Measurements from ENCODE around the gene TRAK2. TPM values are rescaled to one million over a fixed set of nuclear protein-coding genes. Genes with fewer than 3 reads are reported as not detected.

TRAK2 gene
- total and polyA plus RNA-seq, 2 of the 13 experiments (the other 11 are each of a cell fraction or from before 2014, with no cell fraction given), result 7.7 to 21.0 TPM

- H3K4me2 ChIP-seq (ENCODE audit: low read depth, low read length), result no peak overlapping the region
- 81% methylated on average over 2 of the region's 2 CpGs for WGBS (ENCODE audit: low lambda C conversion rate)
- no peaks in the 10 kb centered on the region for H4K20me1 ChIP-seq (ENCODE audit: insufficient read depth, low read length)
- no TSS peak for BruUV-seq (replicated peaks)
- no peaks in the 10 kb centered on the region for H3K36me3 ChIP-seq (replicated peaks in 1 of 2; ENCODE audit: control insufficient read depth in 1 of 2, insufficient read depth in 2 of 2, low read length in 2 of 2)
- intact Hi-C loops (cut with micrococcal nuclease; ENCODE audit: unreplicated experiment) (loop anchor here (1.0 kb wide), 2 partner anchors 19 to 128 kb away; no protein-coding TSS in a partner anchor), in situ Hi-C loops (cut with HindIII; ENCODE audit: extremely low pct_ligation_motif_present, low pct_unique_long_range_greater_than_20kb) (loop anchor here (5.0 kb wide), 1 partner anchor 122 kb away; no protein-coding TSS in a partner anchor)
- H3K27me3 ChIP-seq (ENCODE audit: control insufficient read depth in 1 of 2, insufficient read depth in 2 of 2, low read length in 2 of 2), result no peaks in the 10 kb centered on the region
- peak; percentile 64 for DNase-seq (ENCODE audit: low spot score)
- H3K27ac ChIP-seq (ENCODE audit: extremely low read length, insufficient read depth, low read length), result no peak overlapping the region
- FAIRE-seq, result peak; percentile 75
- peak; percentile 90 for ATAC-seq
- ChIA-PET POLR2A (no interaction called here), CTCF (ENCODE audit: low intra/inter-chr PET ratio, low total read pairs) (interaction anchor here (0.8 to 4.3 kb wide), 3 partner anchors 126 to 130 kb away, joined by 3 to 37 read pairs (median 3); no protein-coding TSS in a partner anchor)
- no peak overlapping the region for H3K4me3 ChIP-seq (replicated peaks in 1 of 3; ENCODE audit: insufficient read depth in 1 of 3, low read depth in 2 of 3, low read length in 3 of 3)
- no peak overlapping the region for H2AFZ ChIP-seq (ENCODE audit: low read length)
- no peak overlapping the region for H3K9ac ChIP-seq (ENCODE audit: insufficient read depth, low read depth, low read length)
- no peaks in the 10 kb centered on the region for H3K79me2 ChIP-seq (ENCODE audit: insufficient read depth, low read length)
- H3K4me1 ChIP-seq (ENCODE audit: insufficient read depth, low read length), result no peaks in the 10 kb centered on the region
- H3K9me3 ChIP-seq (ENCODE audit: low read length), result peaks cover 16% of the 10 kb centered on the region
- TF ChIP-seq ZNF264 (CRISPR knock-in tag; IDR thresholded peaks at IDR 0.05), result no peak
- no peak for TF ChIP-seq ZNF569 (CRISPR knock-in tag; IDR thresholded peaks at IDR 0.05; ENCODE audit: borderline replicate concordance)
- no peak for TF ChIP-seq THAP9 (CRISPR knock-in tag; IDR thresholded peaks at IDR 0.05; ENCODE audit: borderline replicate concordance)
- TF ChIP-seq MAFK (conservative IDR thresholded peaks at IDR 0.05 in 1 of 2, IDR thresholded peaks at IDR 0.05 in 1 of 2; ENCODE audit: low read length in 2 of 2), result peak; percentile 48 to 55; a peak in 3 of 4 replicates
- TF ChIP-seq FOXP4 (CRISPR knock-in tag; IDR thresholded peaks at IDR 0.05), result no peak
- no peak for TF ChIP-seq SP2 (CRISPR knock-in tag; IDR thresholded peaks at IDR 0.05)
- TF ChIP-seq SRSF9 (IDR thresholded peaks at IDR 0.05; ENCODE audit: borderline replicate concordance, insufficient read depth, low read depth, low read length, poor library complexity, severe bottlenecking), result no peak
- no peak for TF ChIP-seq ESRRA (CRISPR knock-in tag; IDR thresholded peaks at IDR 0.05; ENCODE audit: low read depth)
- no peak for TF ChIP-seq TFAP4 (IDR thresholded peaks at IDR 0.05; ENCODE audit: borderline replicate concordance, low read depth)
- no peak for TF ChIP-seq ZNF558 (CRISPR knock-in tag; IDR thresholded peaks at IDR 0.05; ENCODE audit: borderline replicate concordance)
- TF ChIP-seq NFIB (CRISPR knock-in tag; IDR thresholded peaks at IDR 0.05; ENCODE audit: borderline replicate concordance), result no peak
- no peak for TF ChIP-seq ZNF329 (CRISPR knock-in tag; IDR thresholded peaks at IDR 0.05; ENCODE audit: low read depth)
- TF ChIP-seq HOXA9 (CRISPR knock-in tag; IDR thresholded peaks at IDR 0.05; ENCODE audit: borderline replicate concordance), result no peak
- TF ChIP-seq GFI1 (CRISPR knock-in tag; IDR thresholded peaks at IDR 0.05; ENCODE audit: borderline replicate concordance), result no peak
- TF ChIP-seq ZNF335 (CRISPR knock-in tag; IDR thresholded peaks at IDR 0.05), result 0 out of 2 replicates have a peak, but pooled peaks have one; percentile 25
- no peak for TF ChIP-seq CC2D1A (CRISPR knock-in tag; IDR thresholded peaks at IDR 0.05)
- peak; percentile 56 for TF ChIP-seq MAFF (IDR thresholded peaks at IDR 0.05; ENCODE audit: low read depth, low read length)
- TF ChIP-seq ZNF230 (CRISPR knock-in tag; IDR thresholded peaks at IDR 0.05), result no peak
Measured at GRCh38 chr2:201363857-201364560, 87.2 kb downstream of the TRAK2 start.

Data from HepG2 (cell line).